Activated effector memory CD4-positive, alpha-beta T cell treated with anti-CD3 and anti-CD28 coated beads, Interleukin-2, amount 50 U/mL, for 16 hours (primary cell): Measurements from ENCODE around the gene ARID1B.
"Not testable (repeated sequence)": the region's sequence is repeated elsewhere in the genome, so short reads cannot be mapped to it uniquely, and the experiment has no call there.

Source experiments
- DNase-seq: peaks from one replicate; pipeline ENCODE4 v3.0.0-alpha.2; 2020

Gene ARID1B

GRCh38 chr6:157033428-157034140, 256.4 kb downstream of the ARID1B start:
- no peak for DNase-seq

GRCh38 chr6:157034436-157035230, 257.5 kb downstream of the ARID1B start:
- DNase-seq = no peak

DNA sequence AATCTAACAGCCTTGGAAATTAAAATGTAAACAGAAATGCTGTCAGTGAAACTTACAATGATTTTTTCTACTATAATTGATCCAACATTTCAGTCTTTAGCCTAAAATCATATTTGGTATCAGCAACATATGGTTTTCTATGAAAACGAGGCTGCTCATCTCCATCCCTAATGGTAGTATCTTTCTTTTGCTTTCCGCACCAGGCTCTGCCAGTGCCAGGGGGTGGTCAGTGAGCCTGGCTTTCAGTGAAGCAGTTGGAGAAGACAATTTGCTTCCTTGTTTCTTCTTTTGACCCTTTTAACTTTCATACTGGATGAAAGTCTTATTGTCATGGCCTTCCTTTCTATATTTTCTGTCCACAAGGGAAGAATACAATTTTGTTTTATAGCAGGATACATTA, 258.4 kb downstream of the ARID1B start:
- no peak for DNase-seq

GRCh38 chr6:157036245-157036711, 259.1 kb downstream of the ARID1B start:
- no peak for DNase-seq

- no peak for DNase-seq
Observed at GRCh38 chr6:157037165-157037564, 260.0 kb downstream of the ARID1B start.

GRCh38 chr6:157038610-157039009, 261.4 kb downstream of the ARID1B start:
- no peak for DNase-seq

GRCh38 chr6:157039639-157040038, 262.5 kb downstream of the ARID1B start:
- DNase-seq = not testable (repeated sequence)

DNA sequence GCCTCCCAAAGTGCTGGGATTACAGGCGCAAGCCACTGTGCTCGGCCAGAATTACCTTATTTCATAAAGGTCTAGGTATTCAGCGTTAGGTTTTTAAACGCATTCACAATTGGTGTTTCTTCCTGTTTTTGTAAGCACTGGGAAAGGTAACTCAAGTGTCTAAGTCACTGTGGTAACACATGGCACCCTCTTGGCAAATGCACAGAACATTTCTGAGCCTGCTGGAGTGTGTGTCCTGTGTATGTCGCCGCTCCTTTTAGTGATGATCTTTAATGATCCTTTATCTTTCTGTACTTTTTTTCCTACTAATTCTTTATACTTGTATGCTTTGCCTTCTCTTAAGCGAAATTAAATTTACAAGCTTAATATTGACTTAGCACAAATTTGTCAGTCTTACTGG, 263.0 kb downstream of the ARID1B start:
- DNase-seq = no peak

GRCh38 chr6:157045831-157046454, 268.8 kb downstream of the ARID1B start:
- no peak for DNase-seq

GRCh38 chr6:157046776-157047175, 269.6 kb downstream of the ARID1B start:
- no peak for DNase-seq

DNA sequence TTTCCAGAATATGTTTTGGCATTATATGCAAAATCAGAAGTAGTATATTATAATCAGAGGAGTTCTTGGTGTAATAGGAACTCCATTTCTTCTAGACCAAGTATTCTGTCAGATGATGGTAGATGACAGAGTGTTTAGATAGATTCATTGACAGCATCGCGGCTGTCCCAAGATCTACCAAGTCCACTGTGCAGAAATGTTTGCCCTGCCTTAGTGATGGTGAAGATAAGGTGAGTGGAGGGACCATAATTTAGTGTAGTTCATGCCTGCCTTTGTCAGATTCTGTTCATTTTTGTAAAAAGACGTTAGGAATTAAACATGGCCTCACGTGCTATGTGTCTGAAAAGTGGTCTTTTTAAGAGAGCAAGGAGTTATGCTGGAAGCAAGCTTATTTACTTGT, 270.1 kb downstream of the ARID1B start:
- no peak for DNase-seq

- DNase-seq = no peak
Observed at GRCh38 chr6:157047951-157048350, 270.8 kb downstream of the ARID1B start.

DNA sequence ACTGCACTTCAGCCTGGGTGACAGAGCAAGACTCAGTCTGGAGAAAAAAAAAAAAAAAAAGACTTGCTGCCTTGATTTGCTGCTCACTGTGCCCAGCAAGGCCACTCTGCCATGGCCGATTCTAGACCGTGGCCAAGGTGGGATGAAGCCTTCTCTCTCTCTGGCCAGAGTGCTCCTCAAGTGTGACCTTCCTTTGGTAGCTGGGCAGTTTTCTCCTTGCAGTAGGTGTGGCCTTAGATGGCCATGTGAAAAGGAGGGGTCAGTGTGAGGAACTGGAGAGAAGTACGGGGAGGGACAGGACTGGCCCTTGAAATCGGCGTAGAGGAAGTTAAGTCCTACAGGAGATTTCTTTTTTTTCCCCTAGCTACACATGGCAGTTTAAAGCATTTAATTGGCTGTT, 272.0 kb downstream of the ARID1B start:
- DNase-seq = no peak

DNA sequence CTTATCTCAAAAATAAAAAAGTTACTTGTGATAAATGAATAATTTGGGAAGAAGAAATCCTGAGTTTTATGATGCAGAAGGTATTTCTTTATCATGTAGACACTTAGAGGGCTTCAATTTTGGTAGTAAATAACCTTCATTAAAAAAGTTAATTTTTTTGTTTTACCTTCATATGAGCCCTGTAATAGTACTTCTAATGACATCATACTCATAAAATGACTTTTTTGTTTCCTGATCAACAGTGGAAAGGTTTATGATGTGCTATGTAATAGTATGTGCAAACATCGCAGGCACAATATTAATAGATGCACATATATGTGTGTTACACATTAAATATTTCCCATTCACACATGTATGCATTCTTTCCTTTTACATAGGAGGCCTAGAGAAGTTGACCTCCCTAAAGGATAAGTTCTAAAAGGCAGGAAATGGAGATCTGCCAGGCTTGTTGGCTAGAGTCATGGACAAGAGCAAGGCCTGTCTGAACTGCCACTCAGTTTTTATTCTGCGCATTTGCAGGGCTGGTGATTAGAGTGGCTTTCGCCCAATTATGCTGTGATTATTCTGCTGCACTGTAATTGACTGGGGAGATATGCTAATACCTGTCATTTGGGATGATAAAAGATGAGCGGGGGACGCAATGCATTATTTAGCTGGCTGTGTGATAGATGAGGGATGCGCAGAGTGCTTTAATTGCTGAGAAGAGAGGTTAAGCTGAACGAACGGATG, 273.5 kb downstream of the ARID1B start:
- no peak for DNase-seq

GRCh38 chr6:157054531-157054979, 277.4 kb downstream of the ARID1B start:
- peak; percentile 66 for DNase-seq

DNA sequence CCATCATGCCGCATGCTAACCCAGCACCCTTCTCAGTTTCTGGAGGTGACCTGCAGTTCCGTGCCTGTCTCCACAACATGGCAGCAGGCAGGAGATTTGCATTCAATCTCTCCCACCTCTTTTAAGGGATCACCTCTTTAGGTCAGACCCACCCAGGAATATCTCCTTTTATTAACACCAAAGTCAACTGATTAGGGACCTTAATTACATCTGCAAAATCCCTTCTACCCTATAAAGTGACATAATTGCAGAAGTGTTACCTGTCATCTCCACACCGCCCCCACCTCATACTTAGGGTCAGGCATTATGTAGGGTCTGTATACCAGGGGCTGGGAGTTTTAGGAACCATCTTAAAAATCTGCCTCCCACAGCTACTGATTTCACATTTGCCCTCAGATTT, 278.7 kb downstream of the ARID1B start:
- DNase-seq = no peak

DNA sequence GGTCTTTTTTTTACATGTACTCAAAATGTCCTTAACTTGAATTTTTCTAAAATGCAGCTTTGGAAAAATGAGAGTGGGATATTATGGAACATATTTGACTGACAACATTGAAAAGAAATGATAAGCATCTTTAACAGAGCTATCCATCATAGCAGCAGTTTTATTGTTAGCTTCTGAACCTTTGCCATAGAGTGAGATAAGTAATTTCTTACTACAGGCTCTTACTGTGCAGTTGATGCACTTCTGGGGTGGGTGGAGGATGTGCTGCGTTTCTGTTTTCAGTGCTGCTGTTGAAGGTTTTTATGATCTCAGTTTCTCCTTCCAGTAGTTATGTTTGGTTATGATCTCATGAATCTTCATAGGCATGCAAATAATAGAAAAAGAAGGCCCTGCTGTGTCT, 279.1 kb downstream of the ARID1B start:
- DNase-seq = peak; percentile 72

GRCh38 chr6:157058574-157058973, 281.4 kb downstream of the ARID1B start:
- DNase-seq = no peak

- DNase-seq = no peak
Observed at GRCh38 chr6:157059781-157060180, 282.6 kb downstream of the ARID1B start.

DNA sequence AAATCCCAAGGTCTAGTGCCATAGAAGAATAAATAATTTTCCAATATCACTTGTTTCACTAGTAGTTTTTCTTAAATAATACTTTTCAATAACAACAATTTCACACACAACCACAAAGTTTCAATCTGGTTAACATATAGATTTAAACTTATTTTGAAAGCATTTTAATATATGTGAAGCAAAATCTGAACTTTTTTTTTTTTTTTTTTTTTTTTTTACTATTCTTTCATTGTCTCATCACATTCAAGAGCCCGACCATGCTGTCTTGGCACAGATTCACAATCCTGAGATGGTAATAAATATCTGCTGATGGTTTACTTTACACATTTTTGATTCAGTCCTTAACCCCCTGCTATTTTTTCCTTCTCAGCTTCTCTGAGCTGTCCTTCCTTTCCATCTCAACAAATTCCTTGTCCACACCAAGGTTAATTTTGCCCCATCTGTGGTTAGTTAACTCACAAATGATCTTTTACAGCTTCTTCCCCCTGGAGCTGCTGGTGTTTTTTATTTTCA, 283.3 kb downstream of the ARID1B start:
- no peak for DNase-seq

- DNase-seq = no peak
Observed at GRCh38 chr6:157061770-157062594, 284.8 kb downstream of the ARID1B start.
